HT-29 (cell line): ENCODE results near the gene MYF5. TPM values are rescaled to one million over a fixed set of nuclear protein-coding genes. Genes with fewer than 3 reads are reported as not detected.

ENCODE experiments used
- DNase-seq: peaks from one replicate; pipeline ENCODE4 v3.0.0-alpha.2; 2015; ENCODE audit warnings: low spot score
- total RNA-seq: library from RNA; depleted of rRNA; stranded (reverse); fragments of >200 nt; shearing (Covaris generic); gene quantifications from 2 replicates; pipeline ENCODE4 v1.2.3, GENCODE V29; 2014; rRNA removed

The MYF5 gene
- total RNA-seq, 1 experiment from 2014 or later: not detected

- DNase-seq: no peak
Observed at GRCh38 chr12:80766210-80766609, 49.5 kb downstream of the MYF5 start.

- DNase-seq: no peak
Observed at GRCh38 chr12:80766897-80767296, 50.2 kb downstream of the MYF5 start.

Other genes with a start within 250 kb of the MYF5 start
- not detected in 2 replicates for gene MYF6, start 9.3 kb upstream of the MYF5 start, total RNA-seq
- not detected in 2 replicates for gene LIN7A, start 221.0 kb downstream of the MYF5 start, total RNA-seq